ENCODE results near the gene UPF3A. TPM values are rescaled to one million over a fixed set of nuclear protein-coding genes. Genes with fewer than 3 reads are reported as not detected.

Gene UPF3A
- total and polyA plus RNA-seq, 2 experiments from 2014 or later, result 35.7 to 48.9 TPM

DNA sequence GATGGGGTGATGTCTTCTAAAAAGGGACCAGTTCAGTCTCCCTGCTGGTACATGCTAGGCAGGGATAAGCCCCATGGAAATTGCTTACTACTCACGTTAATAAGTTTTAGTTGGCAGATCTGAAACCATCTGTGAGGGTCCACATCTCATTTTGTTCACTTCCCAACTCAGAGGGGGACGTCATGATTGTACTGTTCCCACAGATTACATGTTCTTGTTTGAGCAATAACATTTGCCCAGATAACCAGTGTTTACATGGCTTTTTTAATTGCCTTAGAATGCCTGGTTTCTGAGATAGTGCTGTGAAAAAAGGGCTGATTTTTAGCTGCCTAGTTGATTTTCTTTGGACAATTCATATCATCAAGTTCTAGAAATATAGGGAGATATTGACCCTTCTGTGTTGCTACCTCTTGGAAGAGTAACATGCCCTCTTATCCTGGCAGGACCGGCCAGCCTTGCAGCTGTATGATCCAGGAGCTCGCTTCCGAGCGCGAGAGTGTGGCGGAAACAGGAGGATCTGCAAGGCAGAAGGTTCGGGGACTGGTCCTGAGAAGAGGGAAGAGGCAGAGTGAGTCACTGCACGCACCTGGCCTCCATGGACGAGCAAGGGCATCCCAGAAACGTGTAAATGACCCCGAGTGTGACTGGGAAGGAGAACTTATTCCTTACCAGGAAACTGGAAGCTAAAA, 23.1 kb downstream of the UPF3A start:
- H2AFZ ChIP-seq, result no peak overlapping the region
- H3K4me3 ChIP-seq, result no peak overlapping the region
- H3K4me2 ChIP-seq, result no peak overlapping the region
- H3K4me1 ChIP-seq (ENCODE audit: insufficient read depth), result peaks cover 14% of the 10 kb centered on the region
- DNase-seq (ENCODE audit: low spot score), result no peak
- no peaks in the 10 kb centered on the region for H3K27me3 ChIP-seq
- peak overlapping the region; percentile 87 for H3K27ac ChIP-seq
- H3K79me2 ChIP-seq, result no peaks in the 10 kb centered on the region
- H3K9me2 ChIP-seq (replicated peaks; ENCODE audit: insufficient read depth), result no peaks in the 10 kb centered on the region
- 75% methylated on average over 13 of the region's 13 CpGs for WGBS (ENCODE audit: low lambda C conversion rate, missing lambda C conversion rate)
- no peaks in the 10 kb centered on the region for H3K36me3 ChIP-seq (replicated peaks; ENCODE audit: insufficient read depth, low read depth)
- no peaks in the 10 kb centered on the region for H3K9me3 ChIP-seq (ENCODE audit: low read depth)
- no peaks in the 10 kb centered on the region for H4K20me1 ChIP-seq (ENCODE audit: insufficient read depth, poor library complexity, severe bottlenecking)
- TF ChIP-seq EZH2 (IDR thresholded peaks at IDR 0.05; ENCODE audit: borderline replicate concordance) (no peak), EZH2phosphoT487 (IDR thresholded peaks at IDR 0.05; ENCODE audit: low read depth, severe bottlenecking, unreplicated experiment) (no peak), CTCF (IDR thresholded peaks at IDR 0.05; ENCODE audit: poor library complexity) (no peak)

DNA sequence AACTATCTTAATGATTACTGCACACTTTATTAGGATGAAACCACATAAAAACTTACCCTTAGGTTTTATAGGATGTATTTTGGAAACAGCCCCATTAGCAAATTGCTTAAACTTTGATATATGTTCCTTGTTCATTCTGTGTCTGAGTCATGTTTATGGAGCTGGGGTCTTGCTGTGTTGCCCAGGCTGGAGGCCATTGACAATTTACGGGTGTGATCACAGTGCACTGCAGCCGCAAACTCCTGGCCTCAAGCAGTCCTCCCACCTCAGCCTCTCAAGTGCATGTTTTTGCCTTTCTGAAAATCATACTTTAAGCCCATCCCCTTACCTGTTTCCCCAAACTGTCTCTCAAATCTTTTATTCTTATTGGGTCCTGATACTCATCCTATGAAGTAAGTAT, 27.7 kb downstream of the UPF3A start:
- DNase-seq (ENCODE audit: low spot score), result no peak
- Histone ChIP-seq H4K20me1 (ENCODE audit: insufficient read depth, poor library complexity, severe bottlenecking) (no peaks in the 10 kb centered on the region), H3K4me1 (ENCODE audit: insufficient read depth) (peaks cover 7% of the 10 kb centered on the region), H3K27me3 (no peaks in the 10 kb centered on the region), H2AFZ (no peak overlapping the region), H3K4me2 (no peak overlapping the region), H3K9me2 (replicated peaks; ENCODE audit: insufficient read depth) (no peaks in the 10 kb centered on the region), H3K79me2 (no peaks in the 10 kb centered on the region), H3K4me3 (no peak overlapping the region), H3K36me3 (replicated peaks; ENCODE audit: insufficient read depth, low read depth) (no peaks in the 10 kb centered on the region), H3K27ac (no peak overlapping the region), H3K9me3 (ENCODE audit: low read depth) (no peaks in the 10 kb centered on the region)
- 92% methylated on average over 2 of the region's 2 CpGs for WGBS (ENCODE audit: low lambda C conversion rate, missing lambda C conversion rate)
- no peak for TF ChIP-seq EZH2phosphoT487 (IDR thresholded peaks at IDR 0.05; ENCODE audit: low read depth, severe bottlenecking, unreplicated experiment)
- no peak for TF ChIP-seq EZH2 (IDR thresholded peaks at IDR 0.05; ENCODE audit: borderline replicate concordance)
- TF ChIP-seq CTCF (IDR thresholded peaks at IDR 0.05; ENCODE audit: poor library complexity), result no peak

GRCh38 chr13:114309806-114310410, 28.5 kb downstream of the UPF3A start:
- Histone ChIP-seq H3K9me2 (replicated peaks; ENCODE audit: insufficient read depth) (no peaks in the 10 kb centered on the region), H3K36me3 (replicated peaks; ENCODE audit: insufficient read depth, low read depth) (no peaks in the 10 kb centered on the region), H3K9me3 (ENCODE audit: low read depth) (no peaks in the 10 kb centered on the region), H3K4me2 (no peak overlapping the region), H3K4me3 (no peak overlapping the region), H2AFZ (no peak overlapping the region), H3K27ac (no peak overlapping the region), H3K4me1 (ENCODE audit: insufficient read depth) (peaks cover 3% of the 10 kb centered on the region), H4K20me1 (ENCODE audit: insufficient read depth, poor library complexity, severe bottlenecking) (peaks cover 1% of the 10 kb centered on the region), H3K27me3 (no peaks in the 10 kb centered on the region), H3K79me2 (peaks cover 2% of the 10 kb centered on the region)
- 92% methylated on average over 6 of the region's 6 CpGs for WGBS (ENCODE audit: low lambda C conversion rate, missing lambda C conversion rate)
- TF ChIP-seq CTCF (IDR thresholded peaks at IDR 0.05; ENCODE audit: poor library complexity), result no peak
- TF ChIP-seq EZH2phosphoT487 (IDR thresholded peaks at IDR 0.05; ENCODE audit: low read depth, severe bottlenecking, unreplicated experiment), result no peak
- TF ChIP-seq EZH2 (IDR thresholded peaks at IDR 0.05; ENCODE audit: borderline replicate concordance), result no peak
- DNase-seq (ENCODE audit: low spot score), result no peak

Data from hepatocyte (in vitro differentiated cells).